ENCODE data around the gene MCC. TPM values are rescaled to one million over a fixed set of nuclear protein-coding genes. Genes with fewer than 3 reads are reported as not detected.

MCC gene
- total RNA-seq, 1 donor from 2014 or later = 26.9 TPM

- TF ChIP-seq CTCF (IDR thresholded peaks at IDR 0.05; ENCODE audit: insufficient read depth, low read depth, low read length) (no peak), EZH2 (IDR thresholded peaks at IDR 0.05; ENCODE audit: insufficient read depth, low read length) (no peak)
- Mint-ChIP-seq H3K27ac (ENCODE audit: unreplicated experiment) (no peak overlapping the region), H3K4me1 (ENCODE audit: low read depth, unreplicated experiment) (no peaks in the 10 kb centered on the region), H3K4me3 (ENCODE audit: unreplicated experiment) (no peak overlapping the region), H3K27me3 (ENCODE audit: low read depth, unreplicated experiment) (no peaks in the 10 kb centered on the region), H3K36me3 (ENCODE audit: low read depth, unreplicated experiment) (peaks cover 10% of the 10 kb centered on the region), H3K9me3 (ENCODE audit: unreplicated experiment) (no peaks in the 10 kb centered on the region)
- Histone ChIP-seq H2AFZ (ENCODE audit: low read depth, low read length) (no peak overlapping the region), H4K20me1 (ENCODE audit: insufficient read depth, low read length) (peaks cover 4% of the 10 kb centered on the region), H3K27ac (ENCODE audit: low read depth, low read length) (no peak overlapping the region), H3K79me2 (ENCODE audit: insufficient read depth, low read length) (no peaks in the 10 kb centered on the region), H3K9me3 (ENCODE audit: insufficient read depth, low read depth, low read length) (no peaks in the 10 kb centered on the region), H3K4me2 (ENCODE audit: low read length) (no peak overlapping the region), H3K9ac (ENCODE audit: low read length) (no peak overlapping the region), H3K36me3 (ENCODE audit: insufficient read depth, low read length) (no peaks in the 10 kb centered on the region), H3K4me3 (ENCODE audit: insufficient read depth, low read depth, low read length) (no peak overlapping the region), H3K27me3 (ENCODE audit: insufficient read depth, low read length) (no peaks in the 10 kb centered on the region), H3K4me1 (ENCODE audit: insufficient read depth, low read length) (no peaks in the 10 kb centered on the region)
- FAIRE-seq = no peak
- DNase-seq (ENCODE audit: low read depth) = no peak
These were observed 379.8 kb downstream of the MCC start for GRCh38 chr5:113108485-113108884.

- H3K9me3 ChIP-seq (ENCODE audit: insufficient read depth, low read depth, low read length) = no peaks in the 10 kb centered on the region
- no peak overlapping the region for H3K9ac ChIP-seq (ENCODE audit: low read length)
- no peaks in the 10 kb centered on the region for H3K27me3 ChIP-seq (ENCODE audit: insufficient read depth, low read length)
- FAIRE-seq (no peak), DNase-seq (ENCODE audit: low read depth) (no peak)
- Mint-ChIP-seq H3K4me3 (ENCODE audit: unreplicated experiment) (no peak overlapping the region), H3K27me3 (ENCODE audit: low read depth, unreplicated experiment) (no peaks in the 10 kb centered on the region), H3K9me3 (ENCODE audit: unreplicated experiment) (no peaks in the 10 kb centered on the region), H3K36me3 (ENCODE audit: low read depth, unreplicated experiment) (peaks cover 12% of the 10 kb centered on the region), H3K4me1 (ENCODE audit: low read depth, unreplicated experiment) (peaks cover 3% of the 10 kb centered on the region), H3K27ac (ENCODE audit: unreplicated experiment) (no peak overlapping the region)
- no peak overlapping the region for H3K27ac ChIP-seq (ENCODE audit: low read depth, low read length)
- no peak overlapping the region for H3K4me2 ChIP-seq (ENCODE audit: low read length)
- H2AFZ ChIP-seq (ENCODE audit: low read depth, low read length) = no peak overlapping the region
- no peak overlapping the region for H3K4me3 ChIP-seq (ENCODE audit: insufficient read depth, low read depth, low read length)
- H3K4me1 ChIP-seq (ENCODE audit: insufficient read depth, low read length) = no peaks in the 10 kb centered on the region
- TF ChIP-seq CTCF (IDR thresholded peaks at IDR 0.05; ENCODE audit: insufficient read depth, low read depth, low read length) (no peak), EZH2 (IDR thresholded peaks at IDR 0.05; ENCODE audit: insufficient read depth, low read length) (no peak)
- no peaks in the 10 kb centered on the region for H3K79me2 ChIP-seq (ENCODE audit: insufficient read depth, low read length)
- H4K20me1 ChIP-seq (ENCODE audit: insufficient read depth, low read length) = peaks cover 4% of the 10 kb centered on the region
- H3K36me3 ChIP-seq (ENCODE audit: insufficient read depth, low read length) = peaks cover 2% of the 10 kb centered on the region
These were observed 381.4 kb downstream of the MCC start for GRCh38 chr5:113106821-113107220.

GRCh38 chr5:113105693-113106280 lies 382.5 kb downstream of the MCC start:
- Mint-ChIP-seq H3K4me1 (ENCODE audit: low read depth, unreplicated experiment) (peaks cover 3% of the 10 kb centered on the region), H3K9me3 (ENCODE audit: unreplicated experiment) (no peaks in the 10 kb centered on the region), H3K27ac (ENCODE audit: unreplicated experiment) (no peak overlapping the region), H3K27me3 (ENCODE audit: low read depth, unreplicated experiment) (no peaks in the 10 kb centered on the region), H3K36me3 (ENCODE audit: low read depth, unreplicated experiment) (peaks cover 10% of the 10 kb centered on the region), H3K4me3 (ENCODE audit: unreplicated experiment) (no peak overlapping the region)
- peaks cover 4% of the 10 kb centered on the region for H4K20me1 ChIP-seq (ENCODE audit: insufficient read depth, low read length)
- H2AFZ ChIP-seq (ENCODE audit: low read depth, low read length) = no peak overlapping the region
- H3K9me3 ChIP-seq (ENCODE audit: insufficient read depth, low read depth, low read length) = no peaks in the 10 kb centered on the region
- H3K79me2 ChIP-seq (ENCODE audit: insufficient read depth, low read length) = no peaks in the 10 kb centered on the region
- H3K36me3 ChIP-seq (ENCODE audit: insufficient read depth, low read length) = peaks cover 2% of the 10 kb centered on the region
- FAIRE-seq (no peak), DNase-seq (ENCODE audit: low read depth) (no peak)
- H3K4me1 ChIP-seq (ENCODE audit: insufficient read depth, low read length) = no peaks in the 10 kb centered on the region
- no peak overlapping the region for H3K9ac ChIP-seq (ENCODE audit: low read length)
- H3K4me2 ChIP-seq (ENCODE audit: low read length) = no peak overlapping the region
- no peak overlapping the region for H3K27ac ChIP-seq (ENCODE audit: low read depth, low read length)
- TF ChIP-seq EZH2 (IDR thresholded peaks at IDR 0.05; ENCODE audit: insufficient read depth, low read length) = no peak
- no peak for TF ChIP-seq CTCF (IDR thresholded peaks at IDR 0.05; ENCODE audit: insufficient read depth, low read depth, low read length)
- no peaks in the 10 kb centered on the region for H3K27me3 ChIP-seq (ENCODE audit: insufficient read depth, low read length)
- H3K4me3 ChIP-seq (ENCODE audit: insufficient read depth, low read depth, low read length) = no peak overlapping the region
